Cardiac muscle cell (in vitro differentiated cells and primary cell): ENCODE results near the gene VSIG4. TPM values are rescaled to one million over a fixed set of nuclear protein-coding genes. Genes with fewer than 3 reads are reported as not detected.

Experiments used
- DNase-seq, 2 donors: peaks; one replicate each; pipeline versions ENCODE4 v3.0.0 to v3.0.0-alpha.2; 2010 to 2017; ENCODE audit warnings: low read depth in 1 of 2, low spot score in 1 of 2
- H3K27ac ChIP-seq: fragments of 200-600 bp; sonication (generic); 2 replicates; pipeline ENCODE4 v1.5.1; 2016
- H3K27me3 ChIP-seq: fragments of 200-600 bp; sonication (generic); 2 replicates; pipeline ENCODE4 v1.6.0; 2016; ENCODE audit warnings: control low read depth
- H3K36me3 ChIP-seq: fragments of 200-600 bp; sonication (generic); 2 replicates; pipeline ENCODE4 v1.5.1; 2016; ENCODE audit warnings: control low read depth
- H3K4me1 ChIP-seq: fragments of 200-600 bp; sonication (generic); 2 replicates; pipeline ENCODE4 v1.8.1; 2017; ENCODE audit warnings: low read depth, mild to moderate bottlenecking, mixed run types
- H3K4me3 ChIP-seq: fragments of 200-600 bp; sonication (generic); 2 replicates; pipeline ENCODE4 v1.5.1; 2016; ENCODE audit warnings: mild to moderate bottlenecking
- H3K9me3 ChIP-seq: fragments of 200-600 bp; sonication (generic); 2 replicates; pipeline ENCODE4 v1.5.1; 2017; ENCODE audit warnings: low read depth, mild to moderate bottlenecking, control low read depth
- polyA plus RNA-seq: library from polyadenylated mRNA; unstranded; fragments of >200 nt; fragmentation: Nextera tagmentation; extraction: Ambion mirVana; gene quantifications from 2 replicates; pipeline ENCODE4 v1.2.1, GENCODE V29; 2016
- total RNA-seq: library from RNA; depleted of rRNA; stranded (reverse); fragments of >200 nt; gene quantifications from 2 replicates; pipeline ENCODE4 v1.2.3, GENCODE V29; 2016
- TF ChIP-seq, protein P1 (sequence below): IDR thresholded peaks from 2 replicates; pipeline ENCODE4 v1.5.1; 2012; ENCODE audit warnings: low read depth, mild to moderate bottlenecking, low read length

VSIG4 gene
- total and polyA plus RNA-seq, 2 experiments from 2014 or later: not detected

DNA sequence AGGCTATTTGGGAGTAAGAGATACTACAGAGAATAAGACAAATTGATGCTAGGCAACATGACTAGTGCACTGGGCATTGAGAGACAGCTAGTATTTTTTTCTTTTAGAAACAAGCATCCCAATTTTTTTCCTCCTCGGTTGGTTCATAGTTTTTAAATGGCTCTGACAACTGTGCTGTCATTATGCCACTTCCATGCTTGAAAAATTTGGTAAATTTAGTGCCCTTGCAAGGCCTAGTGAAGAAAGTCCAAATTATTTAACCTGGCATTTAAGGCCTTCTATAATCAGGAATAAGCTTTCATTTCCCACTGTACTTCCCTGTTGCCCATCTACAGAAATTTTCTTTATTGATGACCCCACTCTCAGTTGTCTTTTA lies 15.8 kb downstream of the VSIG4 start:
- H3K36me3 ChIP-seq: no peaks in the 10 kb centered on the region
- DNase-seq: no peak
- no peak overlapping the region for H3K4me3 ChIP-seq
- H3K27ac ChIP-seq: no peak overlapping the region
- no peaks in the 10 kb centered on the region for H3K4me1 ChIP-seq
- TF ChIP-seq, protein P1, sequence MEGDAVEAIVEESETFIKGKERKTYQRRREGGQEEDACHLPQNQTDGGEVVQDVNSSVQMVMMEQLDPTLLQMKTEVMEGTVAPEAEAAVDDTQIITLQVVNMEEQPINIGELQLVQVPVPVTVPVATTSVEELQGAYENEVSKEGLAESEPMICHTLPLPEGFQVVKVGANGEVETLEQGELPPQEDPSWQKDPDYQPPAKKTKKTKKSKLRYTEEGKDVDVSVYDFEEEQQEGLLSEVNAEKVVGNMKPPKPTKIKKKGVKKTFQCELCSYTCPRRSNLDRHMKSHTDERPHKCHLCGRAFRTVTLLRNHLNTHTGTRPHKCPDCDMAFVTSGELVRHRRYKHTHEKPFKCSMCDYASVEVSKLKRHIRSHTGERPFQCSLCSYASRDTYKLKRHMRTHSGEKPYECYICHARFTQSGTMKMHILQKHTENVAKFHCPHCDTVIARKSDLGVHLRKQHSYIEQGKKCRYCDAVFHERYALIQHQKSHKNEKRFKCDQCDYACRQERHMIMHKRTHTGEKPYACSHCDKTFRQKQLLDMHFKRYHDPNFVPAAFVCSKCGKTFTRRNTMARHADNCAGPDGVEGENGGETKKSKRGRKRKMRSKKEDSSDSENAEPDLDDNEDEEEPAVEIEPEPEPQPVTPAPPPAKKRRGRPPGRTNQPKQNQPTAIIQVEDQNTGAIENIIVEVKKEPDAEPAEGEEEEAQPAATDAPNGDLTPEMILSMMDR: no peak
- no peaks in the 10 kb centered on the region for H3K9me3 ChIP-seq
- no peaks in the 10 kb centered on the region for H3K27me3 ChIP-seq

DNA sequence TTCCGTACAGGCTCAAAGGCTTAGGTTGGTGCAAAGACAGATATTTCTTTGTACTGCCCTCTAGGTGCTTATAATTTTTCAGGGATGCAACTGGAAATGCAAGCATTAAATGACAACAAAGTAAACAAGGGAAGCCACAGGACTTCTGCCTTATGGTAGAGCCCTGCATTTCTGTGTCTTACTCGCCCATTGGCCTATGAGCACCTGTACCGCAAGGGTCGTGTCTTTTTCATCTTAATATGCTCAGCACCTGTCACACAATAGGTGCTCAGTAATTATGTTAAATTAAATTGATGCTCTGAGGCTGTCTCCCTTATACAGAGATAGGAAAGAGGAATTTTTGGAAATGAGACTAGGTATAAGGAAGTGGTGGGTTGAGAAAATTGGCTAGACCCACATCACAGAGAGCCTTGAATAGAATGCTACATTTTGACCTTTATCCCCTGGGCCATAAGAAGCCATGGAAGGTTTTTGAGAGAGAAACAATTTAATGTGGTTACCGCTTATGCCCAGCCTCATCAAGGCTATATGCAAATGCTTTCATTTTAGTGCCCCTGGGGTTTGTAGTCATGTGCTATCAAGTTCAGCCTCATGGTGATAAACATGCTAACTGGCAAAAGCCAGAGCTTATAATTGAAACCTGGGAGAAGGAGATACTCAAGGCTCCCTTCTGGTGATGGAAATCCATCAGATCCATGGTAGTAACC lies 16.3 kb downstream of the VSIG4 start:
- no peaks in the 10 kb centered on the region for H3K4me1 ChIP-seq
- no peak overlapping the region for H3K27ac ChIP-seq
- no peak for DNase-seq
- no peaks in the 10 kb centered on the region for H3K9me3 ChIP-seq
- H3K27me3 ChIP-seq: no peaks in the 10 kb centered on the region
- H3K36me3 ChIP-seq: no peaks in the 10 kb centered on the region
- no peak overlapping the region for H3K4me3 ChIP-seq
- TF ChIP-seq, protein P1: no peak

DNA sequence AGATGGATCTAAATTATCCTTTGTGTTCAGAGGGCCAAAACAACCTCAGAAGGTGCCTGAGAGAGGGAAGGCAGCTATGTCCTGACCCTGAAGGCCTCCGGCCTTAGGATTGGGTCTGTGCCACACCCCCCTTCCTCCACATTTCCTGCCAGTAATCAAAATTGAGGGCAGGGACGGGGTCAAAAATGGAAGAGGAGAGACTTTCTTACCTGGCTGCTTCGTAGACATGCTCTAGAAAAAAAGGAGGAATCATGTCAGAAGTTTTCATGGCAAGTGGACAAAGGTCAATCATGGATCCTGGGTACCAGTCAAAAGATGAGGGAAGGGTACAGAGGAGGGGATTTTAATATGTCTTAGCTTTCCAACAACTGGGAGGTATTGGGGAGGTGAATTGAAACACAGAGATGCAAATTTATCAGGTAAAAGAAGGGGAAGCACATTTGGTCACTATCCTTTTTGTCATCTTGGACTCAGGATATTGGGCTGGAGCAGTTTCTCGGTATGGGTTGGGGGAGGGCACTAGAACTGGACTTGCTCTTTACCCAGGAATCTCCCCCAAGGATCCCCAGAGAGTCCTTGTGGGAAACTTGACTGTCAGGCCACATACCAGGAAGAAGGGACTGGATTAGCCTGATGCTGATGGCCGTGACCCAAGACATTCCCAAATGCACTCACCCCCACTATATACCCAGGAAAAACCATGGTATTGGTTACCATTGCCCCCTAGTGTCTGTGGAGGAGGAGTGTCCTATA lies 17.1 kb downstream of the VSIG4 start:
- peak in 1 of 2 donors; percentile 6 for DNase-seq
- H3K9me3 ChIP-seq: no peaks in the 10 kb centered on the region

DNA sequence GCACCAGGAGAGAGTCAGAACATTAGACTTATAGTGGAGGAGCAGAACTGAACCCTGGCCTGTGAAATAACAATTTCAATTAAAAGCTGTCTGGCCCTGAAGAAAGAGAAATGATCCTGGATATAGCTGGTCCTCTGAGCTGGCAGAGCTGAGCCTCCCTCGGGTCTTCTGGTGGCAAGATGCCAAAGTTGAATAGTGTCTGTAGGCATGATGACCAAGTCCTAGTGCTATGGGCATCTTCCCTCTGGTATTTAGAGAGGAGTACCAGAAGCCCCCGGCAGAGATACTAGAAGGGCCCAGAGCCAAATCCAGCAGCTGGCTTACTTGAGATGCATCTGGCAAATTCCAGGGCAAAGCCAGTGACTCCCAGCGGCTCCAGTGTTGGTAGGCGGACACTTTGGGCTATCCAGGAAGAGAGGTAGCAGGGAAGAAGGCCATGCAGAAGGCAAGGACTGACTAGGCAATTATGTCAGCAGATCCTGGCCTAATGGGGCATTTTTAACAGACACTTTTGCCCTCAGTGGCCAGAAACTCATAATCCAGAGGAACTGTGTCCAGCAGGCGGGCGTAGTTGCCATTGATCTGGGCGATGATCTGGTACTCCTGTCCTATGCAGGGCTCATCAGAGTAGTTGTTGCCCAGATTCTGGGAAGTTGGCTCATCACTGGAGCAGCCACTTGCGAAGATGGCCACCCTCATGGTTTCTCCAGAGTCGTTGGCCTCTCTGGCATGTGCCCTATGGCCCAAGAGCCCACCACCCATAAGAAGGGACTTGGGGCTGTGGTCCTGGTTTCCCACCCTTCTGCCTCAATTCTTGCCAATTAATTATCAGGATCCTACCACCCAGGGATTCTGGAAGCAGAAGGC lies 17.9 kb downstream of the VSIG4 start:
- TF ChIP-seq, protein P1: no peak
- Histone ChIP-seq H3K27ac (no peak overlapping the region), H3K4me3 (no peak overlapping the region), H3K9me3 (no peaks in the 10 kb centered on the region), H3K36me3 (no peaks in the 10 kb centered on the region), H3K27me3 (no peaks in the 10 kb centered on the region), H3K4me1 (no peaks in the 10 kb centered on the region)
- DNase-seq: no peak

More for the DNA sequence above, 17.1 kb downstream of the VSIG4 start:
- no peak overlapping the region for H3K4me3 ChIP-seq
- no peaks in the 10 kb centered on the region for H3K4me1 ChIP-seq
- no peaks in the 10 kb centered on the region for H3K27me3 ChIP-seq
- no peaks in the 10 kb centered on the region for H3K36me3 ChIP-seq
- TF ChIP-seq, protein P1: peak; percentile 16
- no peak overlapping the region for H3K27ac ChIP-seq

DNA sequence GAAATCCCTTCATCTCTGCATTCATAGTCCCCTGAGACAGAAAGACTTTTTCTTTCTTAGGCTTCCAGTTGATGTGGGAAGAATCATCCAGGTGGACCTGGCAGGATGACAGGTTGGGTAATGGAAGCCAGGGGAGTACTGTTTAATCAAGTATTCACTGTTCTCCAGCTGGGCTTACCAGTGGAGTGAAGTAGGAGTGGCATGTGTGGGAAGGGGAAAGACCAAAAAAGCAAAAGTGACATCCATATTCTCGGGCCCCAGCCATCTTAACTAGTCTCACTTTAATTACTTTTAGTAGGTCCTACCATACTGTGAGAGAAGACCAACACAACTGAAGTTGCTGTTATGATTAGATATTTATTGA lies 18.5 kb downstream of the VSIG4 start:
- Histone ChIP-seq H3K4me1 (no peaks in the 10 kb centered on the region), H3K9me3 (no peaks in the 10 kb centered on the region), H3K4me3 (no peak overlapping the region), H3K27ac (no peak overlapping the region), H3K36me3 (no peaks in the 10 kb centered on the region), H3K27me3 (no peaks in the 10 kb centered on the region)
- TF ChIP-seq, protein P1: no peak
- no peak for DNase-seq
